ENCODE results near the gene CD19.

GRCh38 chr16:28936784-28937155 lies 5.0 kb downstream of the CD19 start:
- TF ChIP-seq POLR2A (IDR thresholded peaks at IDR 0.05), result no peak
- TF ChIP-seq, protein P1, sequence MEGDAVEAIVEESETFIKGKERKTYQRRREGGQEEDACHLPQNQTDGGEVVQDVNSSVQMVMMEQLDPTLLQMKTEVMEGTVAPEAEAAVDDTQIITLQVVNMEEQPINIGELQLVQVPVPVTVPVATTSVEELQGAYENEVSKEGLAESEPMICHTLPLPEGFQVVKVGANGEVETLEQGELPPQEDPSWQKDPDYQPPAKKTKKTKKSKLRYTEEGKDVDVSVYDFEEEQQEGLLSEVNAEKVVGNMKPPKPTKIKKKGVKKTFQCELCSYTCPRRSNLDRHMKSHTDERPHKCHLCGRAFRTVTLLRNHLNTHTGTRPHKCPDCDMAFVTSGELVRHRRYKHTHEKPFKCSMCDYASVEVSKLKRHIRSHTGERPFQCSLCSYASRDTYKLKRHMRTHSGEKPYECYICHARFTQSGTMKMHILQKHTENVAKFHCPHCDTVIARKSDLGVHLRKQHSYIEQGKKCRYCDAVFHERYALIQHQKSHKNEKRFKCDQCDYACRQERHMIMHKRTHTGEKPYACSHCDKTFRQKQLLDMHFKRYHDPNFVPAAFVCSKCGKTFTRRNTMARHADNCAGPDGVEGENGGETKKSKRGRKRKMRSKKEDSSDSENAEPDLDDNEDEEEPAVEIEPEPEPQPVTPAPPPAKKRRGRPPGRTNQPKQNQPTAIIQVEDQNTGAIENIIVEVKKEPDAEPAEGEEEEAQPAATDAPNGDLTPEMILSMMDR (IDR thresholded peaks at IDR 0.05), result no peak
